ENCODE data around the gene RSBN1L. TPM values are rescaled to one million over a fixed set of nuclear protein-coding genes. Genes with fewer than 3 reads are reported as not detected.

RSBN1L gene
- total RNA-seq, 1 donor from 2014 or later: 7.8 TPM

DNA sequence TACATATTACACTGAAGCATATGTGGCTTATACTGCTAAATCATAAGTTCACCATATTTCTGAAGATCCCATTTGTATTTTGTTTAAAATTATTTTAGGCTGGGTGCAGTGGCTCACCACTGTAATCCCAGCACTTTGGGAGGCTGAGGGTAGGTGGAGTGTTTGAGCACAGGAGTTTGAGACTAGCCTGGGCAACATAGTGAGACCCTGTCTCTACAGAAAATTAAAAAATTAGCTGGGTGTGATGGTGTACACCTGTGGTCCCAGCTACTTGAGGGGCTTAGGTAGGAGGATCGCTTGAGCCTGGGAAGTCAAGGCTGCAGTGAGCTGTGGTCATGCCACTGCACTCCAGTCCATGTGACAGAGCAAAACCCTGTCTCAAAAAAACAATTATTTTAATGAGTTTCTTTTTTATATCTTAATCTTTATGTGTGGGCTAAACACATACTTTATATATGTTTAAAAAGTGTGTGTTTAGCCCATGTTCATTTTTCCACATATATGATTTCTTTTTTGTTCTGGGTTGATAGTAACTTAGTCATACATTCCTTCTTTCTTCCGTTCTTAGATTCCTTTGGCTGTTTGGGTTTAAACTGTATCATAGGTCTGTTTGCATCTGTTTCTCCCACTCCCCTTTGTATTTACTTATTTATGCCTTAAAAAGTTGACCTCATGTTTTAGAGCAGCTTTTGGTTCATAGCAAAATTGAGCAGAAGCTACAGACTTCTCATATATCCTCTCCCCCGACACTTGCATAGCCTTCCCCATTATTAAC is 33.5 kb downstream of the RSBN1L start:
- TF ChIP-seq, protein P1, sequence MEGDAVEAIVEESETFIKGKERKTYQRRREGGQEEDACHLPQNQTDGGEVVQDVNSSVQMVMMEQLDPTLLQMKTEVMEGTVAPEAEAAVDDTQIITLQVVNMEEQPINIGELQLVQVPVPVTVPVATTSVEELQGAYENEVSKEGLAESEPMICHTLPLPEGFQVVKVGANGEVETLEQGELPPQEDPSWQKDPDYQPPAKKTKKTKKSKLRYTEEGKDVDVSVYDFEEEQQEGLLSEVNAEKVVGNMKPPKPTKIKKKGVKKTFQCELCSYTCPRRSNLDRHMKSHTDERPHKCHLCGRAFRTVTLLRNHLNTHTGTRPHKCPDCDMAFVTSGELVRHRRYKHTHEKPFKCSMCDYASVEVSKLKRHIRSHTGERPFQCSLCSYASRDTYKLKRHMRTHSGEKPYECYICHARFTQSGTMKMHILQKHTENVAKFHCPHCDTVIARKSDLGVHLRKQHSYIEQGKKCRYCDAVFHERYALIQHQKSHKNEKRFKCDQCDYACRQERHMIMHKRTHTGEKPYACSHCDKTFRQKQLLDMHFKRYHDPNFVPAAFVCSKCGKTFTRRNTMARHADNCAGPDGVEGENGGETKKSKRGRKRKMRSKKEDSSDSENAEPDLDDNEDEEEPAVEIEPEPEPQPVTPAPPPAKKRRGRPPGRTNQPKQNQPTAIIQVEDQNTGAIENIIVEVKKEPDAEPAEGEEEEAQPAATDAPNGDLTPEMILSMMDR (IDR thresholded peaks at IDR 0.05; ENCODE audit: borderline replicate concordance): no peak
- no peak overlapping the region for H3K27ac ChIP-seq (replicated peaks)
- no peaks in the 10 kb centered on the region for H3K36me3 ChIP-seq
- intact Hi-C loops (cut with micrococcal nuclease): no loop called here
- H3K4me1 ChIP-seq: peaks cover 63% of the 10 kb centered on the region
- no peaks in the 10 kb centered on the region for H3K9me3 ChIP-seq (replicated peaks)
- DNase-seq: no peak
- no peak overlapping the region for H3K4me3 ChIP-seq
- H3K27me3 ChIP-seq (ENCODE audit: low read depth): no peaks in the 10 kb centered on the region

DNA sequence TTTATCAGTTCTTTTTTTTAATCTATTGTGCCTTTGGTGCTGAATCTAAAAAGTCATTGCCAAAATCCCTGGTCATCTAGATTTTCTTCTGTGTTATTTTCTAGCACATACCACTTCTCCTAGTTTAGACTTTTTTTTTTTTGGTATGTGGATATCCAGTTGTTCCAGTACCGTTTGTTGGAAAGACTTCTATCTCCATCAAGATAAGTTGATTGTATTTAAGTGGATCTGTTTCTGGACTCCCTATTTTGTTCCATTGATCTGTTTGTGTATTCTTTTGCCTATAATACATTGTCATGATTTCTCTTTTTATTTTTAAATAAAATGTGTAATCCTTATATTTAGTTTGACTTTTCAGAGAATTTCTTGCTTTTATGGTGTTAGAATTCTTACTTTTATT is 35.5 kb downstream of the RSBN1L start:
- Histone ChIP-seq H3K27me3 (ENCODE audit: low read depth) (no peaks in the 10 kb centered on the region), H3K36me3 (no peaks in the 10 kb centered on the region), H3K4me3 (no peak overlapping the region), H3K9me3 (replicated peaks) (no peaks in the 10 kb centered on the region), H3K27ac (replicated peaks) (no peak overlapping the region), H3K4me1 (peaks cover 76% of the 10 kb centered on the region)
- DNase-seq: no peak
- intact Hi-C loops (cut with micrococcal nuclease): no loop called here
- TF ChIP-seq, protein P1 (IDR thresholded peaks at IDR 0.05; ENCODE audit: borderline replicate concordance): no peak

DNA sequence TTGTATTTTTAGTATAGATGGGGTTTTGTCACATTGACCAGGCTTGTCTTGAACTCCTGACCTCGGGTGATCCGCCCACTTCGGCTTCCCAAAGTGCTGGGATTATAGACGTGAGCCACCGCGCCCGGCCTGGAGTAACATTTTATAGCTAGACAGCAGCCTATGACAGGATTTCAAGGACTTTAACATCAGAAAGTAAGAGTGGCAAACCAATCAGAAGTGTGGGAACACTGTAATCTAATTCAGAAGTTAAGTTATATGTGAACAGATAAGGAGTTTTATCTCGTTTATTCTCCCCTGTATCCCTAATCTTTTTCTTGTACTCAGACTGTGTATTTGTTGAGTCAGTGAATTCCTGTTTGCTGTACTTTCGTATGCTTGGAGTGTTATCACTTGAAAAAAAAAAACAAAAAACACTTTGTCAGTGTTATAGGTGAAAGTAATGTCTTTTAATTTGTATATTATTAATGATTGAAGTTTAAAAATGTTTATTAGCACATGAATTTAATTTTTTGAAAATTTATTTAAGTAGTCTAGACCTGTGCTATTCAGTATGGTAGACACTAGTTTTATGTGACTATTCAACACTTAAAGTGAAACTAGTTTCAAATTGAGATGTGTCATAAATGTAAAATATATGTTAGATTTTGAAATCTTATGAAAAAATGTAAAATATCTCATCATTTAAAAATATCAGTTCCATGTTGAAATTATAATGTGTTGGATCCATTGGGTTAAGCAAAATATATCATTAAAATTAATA is 38.6 kb downstream of the RSBN1L start:
- peaks cover 12% of the 10 kb centered on the region for H3K36me3 ChIP-seq
- H3K4me1 ChIP-seq: peaks cover 48% of the 10 kb centered on the region
- no peak overlapping the region for H3K4me3 ChIP-seq
- intact Hi-C loops (cut with micrococcal nuclease): no loop called here
- H3K9me3 ChIP-seq (replicated peaks): no peaks in the 10 kb centered on the region
- DNase-seq: no peak
- H3K27ac ChIP-seq (replicated peaks): no peak overlapping the region
- no peaks in the 10 kb centered on the region for H3K27me3 ChIP-seq (ENCODE audit: low read depth)
- TF ChIP-seq, protein P1 (IDR thresholded peaks at IDR 0.05; ENCODE audit: borderline replicate concordance): no peak

DNA sequence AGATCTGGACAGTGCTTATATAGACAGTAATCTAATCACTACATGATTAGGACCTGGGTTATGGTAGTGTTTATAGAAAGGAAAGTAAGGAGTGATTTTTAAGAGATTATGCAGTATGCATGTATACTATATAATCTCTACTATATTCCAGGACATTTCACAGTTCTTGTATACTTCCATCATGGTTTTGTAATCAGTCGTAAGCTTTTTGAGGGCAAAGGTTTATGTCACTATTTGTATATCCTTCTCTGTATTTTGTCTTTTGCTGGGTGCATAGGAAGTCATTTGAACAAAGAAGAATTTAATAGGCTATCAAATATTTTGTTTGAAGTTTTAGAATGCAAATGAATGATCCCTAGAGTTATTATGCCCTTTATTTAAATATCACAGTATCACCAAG is 39.2 kb downstream of the RSBN1L start:
- no peaks in the 10 kb centered on the region for H3K27me3 ChIP-seq (ENCODE audit: low read depth)
- H3K4me3 ChIP-seq: no peak overlapping the region
- H3K4me1 ChIP-seq: peaks cover 47% of the 10 kb centered on the region
- intact Hi-C loops (cut with micrococcal nuclease): no loop called here
- H3K9me3 ChIP-seq (replicated peaks): no peaks in the 10 kb centered on the region
- H3K27ac ChIP-seq (replicated peaks): no peak overlapping the region
- peaks cover 12% of the 10 kb centered on the region for H3K36me3 ChIP-seq
- TF ChIP-seq, protein P1 (IDR thresholded peaks at IDR 0.05; ENCODE audit: borderline replicate concordance): no peak
- DNase-seq: no peak

DNA sequence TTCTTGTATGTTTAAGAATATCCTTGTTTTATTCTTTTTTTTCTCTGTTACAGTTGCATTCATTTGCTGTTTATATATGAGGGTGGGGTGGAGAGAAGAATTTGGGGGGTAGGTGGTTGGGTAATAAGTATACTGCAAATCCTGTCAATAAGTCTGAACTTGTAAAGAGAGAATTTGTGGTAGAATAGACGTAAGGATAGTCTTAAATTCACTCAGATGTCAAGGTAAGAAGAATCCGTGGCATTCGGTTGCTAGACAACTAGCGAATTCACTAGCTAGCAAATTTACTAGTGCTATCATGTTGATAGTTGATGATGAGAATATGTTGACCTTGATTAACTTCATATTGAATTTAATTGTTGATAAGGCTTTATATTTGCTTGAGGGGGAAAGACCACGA is 40.7 kb downstream of the RSBN1L start:
- TF ChIP-seq, protein P1 (IDR thresholded peaks at IDR 0.05; ENCODE audit: borderline replicate concordance): no peak
- Histone ChIP-seq H3K9me3 (replicated peaks) (no peaks in the 10 kb centered on the region), H3K27ac (replicated peaks) (no peak overlapping the region), H3K36me3 (peaks cover 12% of the 10 kb centered on the region), H3K4me3 (no peak overlapping the region), H3K27me3 (ENCODE audit: low read depth) (no peaks in the 10 kb centered on the region), H3K4me1 (peaks cover 32% of the 10 kb centered on the region)
- no peak for DNase-seq
- intact Hi-C loops (cut with micrococcal nuclease): no loop called here
